HL-60 (cell line): Measurements from ENCODE around the gene SCN1B.

ENCODE experiments used
- DNase-seq, 2 experiments: peaks; one replicate each; pipeline ENCODE4 v3.0.0-alpha.2; 2010 to 2020; ENCODE audit warnings: low read depth in 1 of 2, low spot score in 1 of 2
- H3K27ac ChIP-seq: fragments of 250-450 bp; sonication (Bioruptor Pico); replicated peaks from 2 replicates; pipeline ENCODE4 v1.5.1; 2020; ENCODE audit warnings: mild to moderate bottlenecking, moderate library complexity
- H3K27me3 ChIP-seq: fragments of 250-450 bp; sonication (Bioruptor Pico); 2 replicates; pipeline ENCODE4 v1.5.1; 2021; ENCODE audit warnings: mild to moderate bottlenecking, moderate library complexity; ENCODE audit not compliant: insufficient read depth, poor library complexity, severe bottlenecking
- H3K4me3 ChIP-seq: replicated peaks from 2 replicates; pipeline ENCODE4 v1.5.1; 2011; ENCODE audit warnings: mild to moderate bottlenecking, control low read depth, low read length; ENCODE audit not compliant: insufficient read depth
- CTCF ChIP-seq: IDR thresholded peaks from one replicate; pipeline ENCODE4 v1.5.1; 2011; ENCODE audit warnings: low read length, control low read depth, inconsistent platforms; ENCODE audit not compliant: insufficient read depth
- GABPA ChIP-seq: IDR thresholded peaks from 2 replicates; pipeline ENCODE4 v1.6.1; 2012; ENCODE audit warnings: low read depth
- POLR2AphosphoS5 ChIP-seq: IDR thresholded peaks from 2 replicates; pipeline ENCODE4 v1.6.1; 2012; ENCODE audit warnings: low read depth
- REST ChIP-seq: IDR thresholded peaks from 2 replicates; pipeline ENCODE4 v1.6.1; 2012; ENCODE audit warnings: low read depth; ENCODE audit not compliant: insufficient replicate concordance
- SPI1 ChIP-seq: IDR thresholded peaks from 2 replicates; pipeline ENCODE4 v1.6.1; 2012; ENCODE audit warnings: low read depth, mild to moderate bottlenecking, borderline replicate concordance

SCN1B gene

GRCh38 chr19:35015270-35015953 lies 14.9 kb upstream of the SCN1B start:
- H3K27ac ChIP-seq = no peak overlapping the region
- H3K27me3 ChIP-seq = no peaks in the 10 kb centered on the region
- no peak for TF ChIP-seq CTCF
- no peak for TF ChIP-seq REST
- no peak for TF ChIP-seq SPI1
- TF ChIP-seq POLR2AphosphoS5 = no peak
- TF ChIP-seq GABPA = no peak
- no peak for DNase-seq
- no peak overlapping the region for H3K4me3 ChIP-seq

- H3K27me3 ChIP-seq = no peaks in the 10 kb centered on the region
- H3K27ac ChIP-seq = no peak overlapping the region
- no peak for DNase-seq
- H3K4me3 ChIP-seq = no peak overlapping the region
- TF ChIP-seq SPI1 = no peak
- no peak for TF ChIP-seq POLR2AphosphoS5
- no peak for TF ChIP-seq CTCF
- no peak for TF ChIP-seq GABPA
- no peak for TF ChIP-seq REST
These were observed 14.3 kb upstream of the SCN1B start for GRCh38 chr19:35015954-35016351.

GRCh38 chr19:35017507-35017906 lies 12.8 kb upstream of the SCN1B start:
- TF ChIP-seq REST (no peak), POLR2AphosphoS5 (no peak), GABPA (no peak), CTCF (no peak), SPI1 (no peak)
- DNase-seq = no peak
- no peaks in the 10 kb centered on the region for H3K27me3 ChIP-seq
- H3K27ac ChIP-seq = no peak overlapping the region
- H3K4me3 ChIP-seq = no peak overlapping the region
